Adrenal gland (tissue), 12 donors: ENCODE results near the gene TNFRSF25. TPM values are rescaled to one million over a fixed set of nuclear protein-coding genes. Genes with fewer than 3 reads are reported as not detected.

ENCODE experiments used
- DNase-seq, 7 donors: peaks; one replicate each; pipeline ENCODE4 v3.0.0-alpha.2; 2019 to 2020
- H3K27ac ChIP-seq, 5 donors: fragments of 200-600 bp; sonication (generic) in 4 of 5; 1 replicate in 3 of 5; 2 replicates in 2 of 5; pipeline versions ENCODE4 v1.5.1 to v1.8.0; 2016 to 2020; ENCODE audit warnings: mild to moderate bottlenecking in 1 of 5
- H3K27me3 ChIP-seq: fragments of 200-600 bp; 2 replicates; pipeline ENCODE4 v1.8.0; 2021
- H3K36me3 ChIP-seq, 2 donors: fragments of 200-600 bp; replicated peaks in 1 of 2; 1 replicate in 1 of 2; 2 replicates in 1 of 2; pipeline versions ENCODE4 v1.5.1 to v1.8.0; 2018 to 2022
- H3K4me1 ChIP-seq, 2 donors: fragments of 200-600 bp; replicated peaks in 1 of 2; 1 replicate in 1 of 2; 2 replicates in 1 of 2; pipeline versions ENCODE4 v1.5.1 to v1.8.0; 2018 to 2021
- H3K4me3 ChIP-seq, 4 donors: fragments of 200-600 bp; sonication (generic) in 3 of 4; one replicate each; pipeline ENCODE4 v1.5.1; 2016 to 2018
- H3K9me3 ChIP-seq, 3 donors: fragments of 200-600 bp; sonication (generic) in 1 of 3; replicated peaks in 1 of 3; 1 replicate in 2 of 3; 2 replicates in 1 of 3; pipeline versions ENCODE4 v1.5.1 to v1.8.0; 2016 to 2021
- POLR2A ChIP-seq, 2 donors: fragments of 450-650 bp; IDR thresholded peaks; one replicate each; pipeline ENCODE4 v1.6.1; 2017; ENCODE audit warnings: antibody characterized with exemption in 2 of 2, mild to moderate bottlenecking in 2 of 2, moderate library complexity in 1 of 2
- WGBS, 4 donors: extraction: QIAGEN DNeasy Blood & Tissue Kit in 2 of 4; methylation state at CpG; one replicate each; pipeline versions ENCODE4 v1.1.5 to v1.1.7; 2013 to 2017; 5-methylcytosine and 5-hydroxymethylcytosine counted together
- intact Hi-C, 2 donors: fragments of 100-400 bp; cut with DNase I; formaldehyde crosslinking; loops; one replicate each; pipeline versions ENCODE4 v1.14.1 to v1.15.0; 2022 to 2023
- polyA plus RNA-seq, 3 donors: library from polyadenylated mRNA; stranded (reverse); fragments of 200-250 nt in 2 of 3; fragments of 350-450 nt in 1 of 3; fragmentation: Illumina TruSeq in 1 of 3; extraction: RNeasy Lipid Tissue Mini Kit (QIAGEN cat#74804) in 1 of 3; gene quantifications; one replicate each; pipeline ENCODE4 v1.2.3, GENCODE V29; 2013 to 2014
- total RNA-seq, 9 donors: library from RNA; depleted of rRNA in 4 of 9; stranded (reverse); fragments of >200 nt in 4 of 9; fragments of 120-200 nt in 1 of 9; fragmentation: NEBNext Ultra II Directional in 1 of 9; extraction: Animal tissue kit (Norgen Biotek cat#: 25700) in 1 of 9; gene quantifications; one replicate each; pipeline versions ENCODE4 v1.1.0 to v1.2.4, GENCODE V29; 2013 to 2023
- TF ChIP-seq, protein P1 (sequence below), 6 experiments: fragments of 450-650 bp in 4 of 6; fragments of 200-600 bp in 2 of 6; sonication (generic) in 1 of 6; IDR thresholded peaks; 1 replicate in 5 of 6; 2 replicates in 1 of 6; pipeline versions ENCODE4 v1.5.1 to v1.8.0; 2016 to 2021; ENCODE audit warnings: antibody characterized with exemption in 6 of 6, mild to moderate bottlenecking in 2 of 6, moderate library complexity in 1 of 6
- donor health status: healthy with polysubstance abuse.
- donor health status: Bipolar disorder and iron deficiency.
- donor health status: DM: yes; HTN: yes; CAD: no.
- donor health status: DM: no; HTN: no; CAD: no.
- donor health status: DM: no; HTN: no; CAD: no.
- donor health status: DM: yes; HTN: yes; CAD: no.

TNFRSF25 gene
- total and polyA plus RNA-seq, 12 donors = 1.2 to 169 (median 9.7) TPM

DNA sequence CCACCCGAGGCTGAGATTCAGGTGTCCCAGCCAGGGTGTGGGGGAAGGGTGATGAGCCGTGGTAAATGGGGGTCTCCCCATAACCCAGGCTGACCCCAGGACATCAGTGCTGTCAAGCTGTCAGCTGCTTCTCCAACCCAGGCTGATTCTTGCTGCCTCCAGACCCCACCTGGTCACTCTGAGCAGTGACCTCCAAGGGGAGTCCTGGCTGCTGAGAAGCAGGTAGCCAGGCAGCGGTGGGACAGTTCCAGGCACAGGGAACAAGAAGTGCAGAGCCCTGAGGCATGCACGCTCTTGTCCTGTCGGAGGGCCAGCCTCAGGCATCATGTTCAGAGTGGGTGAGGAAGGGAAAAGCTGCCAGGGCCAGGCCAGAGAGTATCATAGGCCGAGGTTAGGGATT, 40.3 kb downstream of the TNFRSF25 start:
- Histone ChIP-seq H3K27me3 (peaks cover 27% of the 10 kb centered on the region), H3K4me3 (no peak overlapping the region), H3K9me3 (no peaks in the 10 kb centered on the region), H3K27ac (no peak overlapping the region), H3K4me1 (peaks cover 19 to 30% of the 10 kb centered on the region in 2 donors), H3K36me3 (no peaks in the 10 kb centered on the region)
- TF ChIP-seq, protein P1, sequence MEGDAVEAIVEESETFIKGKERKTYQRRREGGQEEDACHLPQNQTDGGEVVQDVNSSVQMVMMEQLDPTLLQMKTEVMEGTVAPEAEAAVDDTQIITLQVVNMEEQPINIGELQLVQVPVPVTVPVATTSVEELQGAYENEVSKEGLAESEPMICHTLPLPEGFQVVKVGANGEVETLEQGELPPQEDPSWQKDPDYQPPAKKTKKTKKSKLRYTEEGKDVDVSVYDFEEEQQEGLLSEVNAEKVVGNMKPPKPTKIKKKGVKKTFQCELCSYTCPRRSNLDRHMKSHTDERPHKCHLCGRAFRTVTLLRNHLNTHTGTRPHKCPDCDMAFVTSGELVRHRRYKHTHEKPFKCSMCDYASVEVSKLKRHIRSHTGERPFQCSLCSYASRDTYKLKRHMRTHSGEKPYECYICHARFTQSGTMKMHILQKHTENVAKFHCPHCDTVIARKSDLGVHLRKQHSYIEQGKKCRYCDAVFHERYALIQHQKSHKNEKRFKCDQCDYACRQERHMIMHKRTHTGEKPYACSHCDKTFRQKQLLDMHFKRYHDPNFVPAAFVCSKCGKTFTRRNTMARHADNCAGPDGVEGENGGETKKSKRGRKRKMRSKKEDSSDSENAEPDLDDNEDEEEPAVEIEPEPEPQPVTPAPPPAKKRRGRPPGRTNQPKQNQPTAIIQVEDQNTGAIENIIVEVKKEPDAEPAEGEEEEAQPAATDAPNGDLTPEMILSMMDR (IDR thresholded peaks at IDR 0.05) = no peak
- no peak for TF ChIP-seq POLR2A (IDR thresholded peaks at IDR 0.05)
- intact Hi-C loops = no loop called here
- WGBS, 4 donors = 68 to 77% (median 75%) methylated on average over 5 to 6 of the region's 6 CpGs
- DNase-seq = no peak

DNA sequence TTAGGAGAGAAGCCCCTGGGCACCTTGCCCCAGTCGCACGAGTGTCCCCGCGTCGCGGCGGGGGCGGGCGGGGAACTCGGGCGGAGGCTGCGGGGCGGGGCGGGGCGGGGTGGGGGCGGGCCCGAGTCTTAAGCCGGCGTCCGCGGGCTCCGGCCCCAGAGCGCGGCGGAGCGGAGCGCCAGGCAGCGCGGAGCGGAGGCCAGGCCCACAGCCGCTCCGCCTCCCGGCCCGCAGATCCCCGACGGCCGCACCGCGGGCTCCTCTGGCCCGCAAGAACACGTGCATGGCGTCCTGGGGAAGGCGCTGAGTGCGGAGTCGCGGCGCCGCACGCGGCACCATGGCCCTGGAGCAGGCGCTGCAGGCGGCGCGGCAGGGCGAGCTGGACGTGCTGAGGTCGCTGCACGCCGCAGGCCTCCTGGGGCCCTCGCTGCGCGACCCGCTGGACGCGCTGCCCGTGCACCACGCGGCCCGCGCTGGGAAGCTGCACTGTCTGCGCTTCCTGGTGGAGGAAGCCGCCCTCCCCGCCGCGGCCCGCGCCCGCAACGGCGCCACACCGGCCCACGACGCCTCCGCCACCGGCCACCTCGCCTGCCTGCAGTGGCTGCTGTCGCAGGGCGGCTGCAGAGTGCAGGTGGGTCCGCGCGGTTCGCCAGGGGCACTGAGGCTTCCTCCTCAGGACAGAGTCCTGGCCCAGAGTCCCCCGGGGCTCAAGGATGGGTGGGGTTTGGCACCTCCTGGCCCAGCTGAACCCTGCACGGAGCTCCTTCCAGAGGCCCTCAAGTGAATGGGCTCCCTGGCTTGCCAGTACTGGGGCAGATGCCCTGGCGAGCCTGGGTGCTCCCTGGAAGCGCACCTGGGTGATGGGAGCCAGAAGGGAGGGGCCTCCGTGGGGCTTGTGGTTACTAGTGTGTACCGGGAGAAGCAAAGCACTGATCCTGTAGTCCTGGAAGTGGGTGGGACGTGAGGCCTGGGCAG, 41.1 kb downstream of the TNFRSF25 start, which contains the start of gene ESPN:
Gene ESPN (plus strand): TSS at position 158 of the 975 bp plus-strand sequence. CDS start 180 bp downstream, at position 338.
- Histone ChIP-seq H3K36me3 (no peaks in the 10 kb centered on the region), H3K27me3 (peaks cover 34% of the 10 kb centered on the region), H3K4me3 (peak within 1 kb of the TSS in 1 of 4 donors; percentile 13), H3K27ac (no peak within 1 kb of the TSS), H3K4me1 (peaks cover 21 to 38% of the 10 kb centered on the region in 2 donors), H3K9me3 (no peaks in the 10 kb centered on the region)
- WGBS, 4 donors = 6 to 13% (median 11%) methylated on average over 7 to 99 of the region's 99 CpGs
- DNase-seq = no peak
- intact Hi-C loops = no loop called here
- TF ChIP-seq POLR2A (IDR thresholded peaks at IDR 0.05) = no peak
- TF ChIP-seq, protein P1 (IDR thresholded peaks at IDR 0.05) = no peak

DNA sequence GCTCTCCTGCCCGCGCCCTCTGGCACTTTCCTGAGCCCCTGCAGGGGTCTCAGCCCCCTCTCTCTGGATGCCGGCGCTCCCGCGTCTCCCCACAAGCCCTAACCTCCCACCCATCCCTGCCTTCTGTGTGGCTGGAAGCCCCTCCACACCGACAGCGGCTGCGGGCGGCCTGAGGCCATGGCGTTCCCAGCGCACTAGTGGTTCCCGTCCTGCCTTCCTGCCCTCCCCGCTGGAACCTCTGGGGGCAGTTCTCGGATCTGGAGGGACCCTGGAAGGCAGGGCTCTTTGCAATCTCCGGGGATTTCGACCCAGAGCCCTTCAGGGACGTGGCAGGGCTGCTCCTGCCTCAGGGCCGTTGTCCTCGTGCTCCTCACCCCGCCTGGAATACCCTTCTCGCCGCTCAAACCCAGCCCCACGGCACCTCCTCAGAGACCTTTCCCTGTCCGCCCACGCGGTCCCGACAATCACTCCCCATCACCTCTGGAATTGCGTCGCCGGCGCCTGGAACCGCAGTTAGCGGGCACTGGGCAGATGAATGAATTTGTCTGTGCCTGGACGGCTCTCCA, 41.9 kb downstream of the TNFRSF25 start:
- intact Hi-C loops = no loop called here
- Histone ChIP-seq H3K27ac (no peak overlapping the region), H3K4me1 (peaks cover 28 to 46% of the 10 kb centered on the region in 2 donors), H3K36me3 (no peaks in the 10 kb centered on the region), H3K9me3 (no peaks in the 10 kb centered on the region), H3K27me3 (peaks cover 42% of the 10 kb centered on the region), H3K4me3 (peak overlapping the region in 1 of 4 donors; percentile 13)
- no peak for TF ChIP-seq POLR2A (IDR thresholded peaks at IDR 0.05)
- TF ChIP-seq, protein P1 (IDR thresholded peaks at IDR 0.05) = no peak
- no peak for DNase-seq
- 4 to 8% (median 6%) methylated on average over 15 to 35 of the region's 35 CpGs for WGBS, 4 donors

- 3 to 31% (median 6%) methylated on average over 5 to 24 of the region's 24 CpGs for WGBS, 4 donors
- Histone ChIP-seq H3K4me1 (peaks cover 28 to 51% of the 10 kb centered on the region in 2 donors), H3K36me3 (no peaks in the 10 kb centered on the region), H3K4me3 (no peak overlapping the region), H3K27ac (no peak overlapping the region), H3K27me3 (peaks cover 49% of the 10 kb centered on the region), H3K9me3 (no peaks in the 10 kb centered on the region)
- intact Hi-C loops = no loop called here
- DNase-seq = peak in 6 of 7 donors; percentile 58 to 75 (median 66)
- TF ChIP-seq, protein P1 (IDR thresholded peaks at IDR 0.05) = peak; percentile 40 to 60 (median 52)
- TF ChIP-seq POLR2A (IDR thresholded peaks at IDR 0.05) = no peak
These were observed 42.5 kb downstream of the TNFRSF25 start for GRCh38 chr1:6423321-6423999.
